HG03066 (cell line): Measurements from ENCODE around the gene DKK3.

Experiments used
- ATAC-seq: cut with Tn5 transposase; IDR thresholded peaks from one replicate; pipeline ENCODE4 v1.9.1; 2021; ENCODE audit warnings: low read depth; ENCODE audit not compliant: unreplicated experiment

DKK3 gene

GRCh38 chr11:11985016-11985715 is 23.3 kb downstream of the DKK3 start:
- ATAC-seq: no peak

DNA sequence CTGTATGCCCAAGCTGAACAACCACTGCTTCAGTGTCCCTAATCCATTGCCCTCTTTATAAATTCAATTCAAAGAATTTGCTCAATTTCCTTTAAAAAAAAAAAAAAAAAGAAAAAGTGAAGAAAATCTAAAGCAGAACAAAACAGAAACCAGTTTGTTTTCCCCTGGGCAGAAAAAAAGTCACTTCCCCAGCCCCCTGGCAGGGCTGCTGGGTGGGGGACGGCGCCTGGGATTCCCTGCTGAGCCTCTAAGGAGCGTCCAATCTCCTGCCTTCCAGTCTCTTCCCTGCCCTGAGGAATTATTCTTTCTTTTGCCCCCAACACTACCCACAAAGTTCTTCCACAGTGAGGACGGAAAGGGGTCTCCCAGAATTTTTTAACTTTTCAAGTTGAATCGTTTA is 23.9 kb downstream of the DKK3 start:
- ATAC-seq: no peak

DNA sequence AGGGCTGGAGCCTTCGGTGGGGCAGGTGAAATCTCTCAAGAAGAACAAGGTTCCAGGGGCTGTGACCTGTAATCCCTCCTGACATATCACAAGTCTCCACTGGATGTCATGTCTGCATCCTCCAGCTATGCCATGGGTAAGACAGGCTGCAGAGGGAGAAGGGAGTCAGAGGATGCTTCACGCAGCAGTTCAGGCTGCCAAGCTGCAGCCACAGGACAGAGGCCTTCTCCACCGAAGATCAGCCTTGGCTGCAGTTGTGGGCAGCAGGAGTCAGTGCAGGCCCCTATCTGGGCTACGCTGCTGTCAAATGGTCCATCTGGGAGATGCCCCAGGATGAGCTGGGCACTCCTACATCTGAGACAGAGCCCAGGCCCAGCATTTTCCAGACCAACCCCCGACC is 25.0 kb downstream of the DKK3 start:
- no peak for ATAC-seq

- ATAC-seq: no peak
Observed at GRCh38 chr11:11982975-11983374, 25.5 kb downstream of the DKK3 start.

GRCh38 chr11:11982461-11982860 is 26.0 kb downstream of the DKK3 start:
- ATAC-seq: no peak

DNA sequence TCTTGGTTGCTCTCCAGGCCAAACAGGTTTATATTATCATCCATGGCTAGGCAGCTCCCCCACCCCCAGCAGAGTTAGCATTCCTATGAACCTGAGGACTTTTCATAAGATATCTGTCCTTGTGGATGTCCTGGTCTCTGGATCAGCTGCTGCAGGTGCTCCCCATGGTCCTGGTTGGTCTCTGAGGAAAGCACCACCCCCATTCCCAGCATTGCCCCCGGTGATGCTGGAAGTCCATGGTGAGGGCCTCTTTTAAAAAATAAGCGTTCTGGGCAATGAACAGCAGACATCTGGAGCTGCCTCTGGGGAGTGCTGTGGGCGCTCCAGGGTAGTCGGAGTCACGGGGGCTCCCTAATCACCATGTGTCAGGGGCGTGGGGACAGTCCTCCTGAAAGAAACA is 26.6 kb downstream of the DKK3 start:
- ATAC-seq: no peak

DNA sequence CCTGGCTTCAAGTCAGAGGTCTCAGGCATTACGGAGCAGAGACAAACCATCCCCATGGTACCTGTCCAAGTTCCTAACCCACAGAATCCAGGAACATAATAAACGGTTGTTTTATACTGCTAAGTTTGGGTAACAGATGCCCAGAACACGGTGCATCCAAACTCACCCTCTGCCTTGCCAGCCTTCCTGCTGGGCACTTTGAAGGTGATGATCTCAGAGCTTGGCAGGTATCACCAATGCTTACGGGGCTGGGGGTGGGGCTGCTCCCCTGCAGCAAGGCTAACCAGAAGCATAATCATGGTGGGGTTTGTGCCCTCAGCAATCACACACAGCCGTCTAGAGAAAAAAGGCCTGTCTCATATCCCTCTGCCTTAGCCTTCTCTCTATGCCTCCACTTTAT is 27.1 kb downstream of the DKK3 start:
- no peak for ATAC-seq

DNA sequence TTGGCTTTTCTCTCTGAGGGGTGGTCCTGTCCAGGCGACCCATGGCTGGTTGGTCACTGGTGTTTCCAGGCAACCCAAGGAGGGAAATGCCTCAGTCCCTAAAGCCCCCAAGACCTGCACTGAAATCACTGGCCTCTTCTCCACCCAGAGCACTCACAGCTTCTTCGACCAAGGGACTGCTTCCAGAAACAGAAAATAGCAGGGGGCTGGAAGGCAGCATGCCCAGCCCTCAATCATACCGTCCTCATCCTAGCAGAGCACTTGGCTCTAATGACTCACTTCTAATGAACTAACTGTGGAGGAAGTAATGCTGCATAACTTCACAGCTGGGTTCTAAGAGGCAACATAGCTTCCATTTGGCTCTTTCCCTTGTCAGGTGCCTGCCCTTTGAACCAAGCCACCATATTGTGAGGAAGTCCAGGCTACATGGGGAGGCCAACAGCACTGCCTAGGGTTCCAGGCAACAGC is 27.6 kb downstream of the DKK3 start:
- no peak for ATAC-seq

DNA sequence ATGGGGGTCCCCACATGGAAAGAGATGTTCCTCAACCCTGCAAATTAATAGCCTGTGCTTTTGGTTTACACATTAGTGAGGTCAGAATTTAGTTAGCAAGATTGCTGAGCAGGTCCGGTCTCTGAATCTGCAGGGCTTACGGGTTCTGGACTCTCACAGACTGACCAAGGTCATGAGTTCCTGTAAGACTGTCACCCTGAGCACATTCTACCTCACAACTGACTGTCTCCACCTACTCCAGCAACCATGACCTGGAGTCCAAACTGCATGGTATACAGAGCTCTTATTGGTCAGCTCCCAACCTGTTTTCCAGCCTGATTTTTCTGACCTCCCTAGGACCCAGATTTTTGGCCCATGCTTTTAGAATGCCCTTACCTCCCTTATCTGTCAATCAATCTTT is 28.2 kb downstream of the DKK3 start:
- no peak for ATAC-seq

- ATAC-seq: no peak
Observed at GRCh38 chr11:11979488-11980117, 28.8 kb downstream of the DKK3 start.

DNA sequence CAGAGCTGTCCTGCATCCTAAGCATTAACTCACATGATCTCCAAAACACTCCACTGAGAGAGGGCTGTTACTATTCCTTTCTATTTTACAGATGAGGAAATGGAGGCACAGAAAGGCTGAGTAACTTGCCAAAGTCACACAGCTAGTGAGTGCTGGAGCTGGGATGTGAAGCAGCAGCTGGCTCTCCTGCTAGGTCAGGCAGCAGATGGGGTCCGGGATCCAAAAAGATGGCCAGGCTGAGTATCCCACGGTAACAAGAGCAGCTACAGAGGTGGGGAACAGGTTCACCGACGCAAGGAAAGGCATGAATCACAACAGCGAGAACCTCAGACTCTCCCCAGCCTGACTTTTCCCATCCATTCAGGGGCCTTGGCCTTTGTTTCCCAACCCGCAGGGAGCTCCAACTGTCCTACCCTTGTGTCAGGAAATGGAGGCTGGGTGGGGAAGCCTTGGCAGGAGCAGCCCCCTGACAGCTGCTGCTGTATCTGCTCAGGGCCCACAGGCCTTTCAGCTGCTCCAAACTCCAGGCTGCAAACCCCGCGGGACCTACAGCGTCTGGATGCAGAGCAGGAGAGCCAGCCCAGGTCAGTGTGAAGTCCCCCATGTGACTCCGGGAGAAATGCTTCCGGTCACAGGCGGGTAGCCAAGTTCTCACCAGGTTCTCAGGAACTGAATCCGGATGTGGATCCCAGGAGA is 29.5 kb downstream of the DKK3 start:
- ATAC-seq: no peak

DNA sequence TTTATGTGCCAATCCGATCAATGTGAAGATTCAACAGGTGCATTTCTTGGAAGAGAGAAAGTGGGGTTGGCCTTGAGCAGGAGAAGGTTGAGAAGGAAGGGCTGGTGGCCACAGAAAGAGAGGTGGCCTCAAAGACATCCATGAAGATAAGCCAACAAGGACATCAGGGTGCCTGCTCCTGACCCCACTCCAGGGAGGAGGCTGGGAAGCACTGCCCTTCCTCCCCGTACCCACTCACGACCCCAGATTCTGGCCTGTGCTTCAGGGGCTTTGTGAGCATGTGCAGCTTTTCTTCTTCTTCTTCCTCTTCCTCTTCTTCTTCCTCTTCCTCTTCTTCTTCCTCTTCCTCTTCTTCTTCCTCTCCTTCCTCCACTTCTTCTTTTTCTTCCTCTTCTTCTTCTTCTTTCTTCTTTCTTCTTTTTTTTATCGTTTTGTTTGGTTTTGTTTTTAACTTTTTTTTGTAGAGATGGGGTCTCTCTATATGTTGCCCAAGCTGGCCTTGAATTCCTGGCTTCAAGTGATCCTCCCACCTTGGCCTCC is 30.3 kb downstream of the DKK3 start:
- no peak for ATAC-seq

GRCh38 chr11:11977206-11977938 is 31.1 kb downstream of the DKK3 start:
- no peak for ATAC-seq

DNA sequence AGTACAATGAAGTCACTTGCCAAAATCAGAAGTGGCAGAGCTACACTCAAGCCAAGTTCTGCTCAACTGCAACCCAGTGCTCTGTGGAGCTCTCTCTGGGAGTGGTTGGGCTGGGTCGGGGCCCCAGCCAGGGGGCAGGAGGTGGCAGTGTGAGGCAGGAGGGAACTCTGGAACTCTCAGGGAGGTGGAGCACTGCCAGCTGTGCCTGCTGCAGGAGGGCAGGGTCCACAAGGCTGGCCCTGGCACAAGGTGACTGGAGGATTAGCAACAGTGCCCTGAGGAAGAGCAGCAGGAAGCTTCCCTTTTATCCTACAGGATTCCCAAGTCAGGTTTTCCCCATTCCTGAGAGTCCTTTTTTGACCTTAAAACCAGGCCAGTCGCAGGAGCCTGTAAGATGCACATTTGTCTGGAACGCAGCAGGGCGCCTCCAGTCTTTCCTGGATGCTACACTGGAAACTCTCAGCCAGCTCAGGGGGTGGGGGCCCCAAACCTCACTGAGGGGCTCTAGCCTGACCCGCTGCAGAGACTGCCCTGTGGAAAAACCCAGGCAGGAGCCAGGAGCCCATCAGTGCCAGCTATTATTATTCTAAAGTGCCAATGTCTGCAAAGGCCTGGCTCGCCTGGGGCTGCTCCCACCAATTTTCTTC is 31.8 kb downstream of the DKK3 start:
- ATAC-seq: no peak

- ATAC-seq: no peak
Observed at GRCh38 chr11:11975201-11976092, 33.0 kb downstream of the DKK3 start.

- ATAC-seq: no peak
Observed at GRCh38 chr11:11973866-11974265, 34.6 kb downstream of the DKK3 start.

DNA sequence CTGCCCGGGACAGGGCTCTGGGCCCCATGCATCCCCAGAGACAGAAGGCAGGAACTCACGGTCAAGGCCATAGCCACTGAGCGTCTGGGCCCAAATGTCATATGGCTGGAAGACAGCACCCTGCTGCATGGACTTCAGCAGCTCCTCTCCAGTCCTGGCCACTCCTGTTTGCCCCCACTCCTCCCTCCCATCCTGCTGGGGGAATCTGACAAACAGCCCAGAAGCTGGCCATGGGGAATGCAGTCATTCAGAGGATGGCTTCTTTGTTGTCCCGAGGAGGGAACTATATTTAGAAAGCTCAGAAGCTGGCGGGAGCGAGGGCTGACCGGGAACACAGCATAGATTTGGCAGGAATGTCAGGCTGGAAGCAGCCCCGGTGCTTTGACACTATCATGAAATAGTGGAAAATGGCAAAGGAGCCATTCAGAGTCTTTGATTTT is 35.0 kb downstream of the DKK3 start:
- ATAC-seq: no peak

DNA sequence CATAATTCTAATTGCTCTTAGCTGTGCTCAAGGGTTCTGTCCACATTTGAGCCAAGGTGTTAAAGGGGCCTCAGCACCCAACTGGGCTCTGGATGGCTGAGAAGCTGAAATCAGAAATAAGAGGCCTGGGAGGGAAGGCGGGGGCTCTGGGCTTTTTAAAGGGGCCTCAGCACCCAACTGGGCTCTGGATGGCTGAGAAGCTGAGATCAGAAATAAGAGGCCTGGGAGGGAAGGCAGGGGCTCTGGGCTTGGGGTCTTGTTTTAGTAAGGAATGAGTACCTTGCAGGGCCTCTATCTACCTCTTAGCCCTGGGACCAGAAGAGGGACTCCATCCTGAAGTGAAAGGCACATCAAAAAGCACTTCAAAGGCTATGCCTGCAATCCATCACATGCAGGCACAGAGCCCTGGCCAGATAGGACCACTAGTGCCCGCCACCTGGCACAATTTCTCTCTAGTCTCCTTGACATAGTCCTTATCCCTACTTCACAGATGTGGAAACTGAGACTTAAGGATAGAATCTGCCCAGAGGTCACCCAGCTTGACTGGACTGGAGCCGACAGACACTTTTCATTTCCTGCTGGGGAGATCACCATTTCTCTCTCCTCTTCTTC is 35.6 kb downstream of the DKK3 start:
- no peak for ATAC-seq
